Femur (tissue), 1 donor: ENCODE data around the gene ABCC9.

Experiments used
- DNase-seq: peaks from one replicate; pipeline ENCODE4 v3.0.0-alpha.2; 2017

Gene ABCC9

DNA sequence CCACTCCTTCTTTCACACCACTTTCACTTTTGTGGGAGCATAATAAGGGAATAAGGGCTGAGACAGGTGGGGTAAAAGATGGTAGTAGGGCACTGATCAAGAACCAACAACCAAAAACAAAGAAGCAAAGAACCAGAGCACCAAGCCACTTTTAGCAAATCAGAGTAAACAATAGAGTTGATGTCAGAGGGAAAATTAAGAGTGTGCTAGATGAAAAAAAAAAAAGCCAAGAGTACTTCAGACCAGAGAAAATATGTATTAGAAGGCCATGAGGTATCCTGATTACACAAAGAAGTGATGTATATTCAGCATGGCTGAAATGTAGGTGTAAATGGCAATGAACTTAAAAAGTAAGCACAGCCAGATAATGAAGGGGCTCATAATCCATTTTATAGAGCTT lies 75.4 kb downstream of the ABCC9 start:
- DNase-seq = no peak

DNA sequence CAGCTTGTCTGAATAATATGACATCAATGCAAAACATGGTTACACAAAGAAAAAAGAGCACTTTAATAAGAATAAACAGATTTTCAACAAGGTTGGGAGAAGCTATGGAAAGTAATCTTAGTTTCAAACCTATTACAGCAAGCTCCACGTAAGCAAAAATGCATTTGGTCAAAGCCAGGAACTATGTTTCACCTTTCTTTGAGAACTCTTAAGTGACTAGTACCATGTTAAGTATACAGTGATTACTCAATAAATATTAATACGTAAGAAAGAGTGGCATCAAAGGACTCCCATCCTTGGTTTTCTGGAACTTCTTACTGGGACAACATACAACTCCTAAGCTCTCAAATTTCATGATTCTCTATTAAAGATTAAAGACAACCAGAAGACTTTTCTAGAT lies 80.7 kb downstream of the ABCC9 start:
- DNase-seq = no peak

DNA sequence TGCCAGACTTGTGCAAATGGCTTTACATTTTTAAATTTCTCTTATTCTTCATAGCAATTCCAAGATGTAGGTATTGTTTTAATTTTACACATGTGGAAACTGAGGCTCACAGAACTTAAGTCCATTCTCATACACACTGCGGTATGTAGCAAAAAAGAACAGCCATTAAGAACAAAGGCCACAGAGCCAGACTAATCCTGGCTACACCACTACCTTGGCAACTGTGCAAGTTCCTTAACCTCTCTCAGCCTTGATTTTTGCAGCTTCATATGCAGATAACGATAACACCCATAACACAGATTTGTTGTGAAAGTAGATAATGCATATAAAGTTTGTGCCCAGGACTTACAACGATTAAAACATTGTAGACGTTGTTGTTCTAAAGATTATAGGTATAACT lies 81.1 kb downstream of the ABCC9 start:
- no peak for DNase-seq

DNA sequence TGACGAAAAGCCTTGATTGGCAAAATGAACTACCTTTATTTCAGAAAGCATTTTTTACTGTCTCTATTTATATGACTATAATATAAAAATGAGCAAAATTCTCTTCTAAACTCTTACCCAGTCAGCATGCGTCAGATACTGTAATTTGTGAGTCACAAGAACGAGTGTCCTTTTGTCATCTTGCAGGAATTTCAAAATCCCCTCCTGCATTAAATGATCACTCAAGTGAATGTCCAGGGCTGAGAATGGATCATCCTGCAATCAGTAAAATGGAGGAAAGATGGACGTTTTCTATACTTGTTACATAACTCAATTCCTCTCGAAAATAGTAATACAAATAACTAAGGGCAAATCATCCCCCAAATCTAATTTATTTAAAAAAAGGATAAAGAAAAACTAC lies 89.0 kb downstream of the ABCC9 start:
- no peak for DNase-seq

DNA sequence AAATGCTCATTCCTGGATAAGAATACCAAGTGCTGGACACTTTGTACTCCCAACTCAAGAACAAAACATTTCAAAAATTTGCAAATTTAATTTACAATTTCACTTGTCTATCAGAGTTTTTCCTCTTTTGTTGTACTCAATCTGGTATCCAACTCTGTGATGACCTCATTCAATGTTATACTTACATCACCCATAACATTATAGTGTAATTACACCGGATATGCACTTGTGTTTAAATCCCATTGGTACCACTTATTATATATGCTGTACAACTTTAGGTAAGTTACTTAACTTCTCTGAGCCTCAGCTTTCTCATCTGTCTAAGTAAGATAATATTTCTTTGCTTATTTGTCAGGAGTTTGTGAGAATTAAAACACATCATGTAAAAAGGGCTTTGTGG lies 90.1 kb downstream of the ABCC9 start:
- no peak for DNase-seq

DNA sequence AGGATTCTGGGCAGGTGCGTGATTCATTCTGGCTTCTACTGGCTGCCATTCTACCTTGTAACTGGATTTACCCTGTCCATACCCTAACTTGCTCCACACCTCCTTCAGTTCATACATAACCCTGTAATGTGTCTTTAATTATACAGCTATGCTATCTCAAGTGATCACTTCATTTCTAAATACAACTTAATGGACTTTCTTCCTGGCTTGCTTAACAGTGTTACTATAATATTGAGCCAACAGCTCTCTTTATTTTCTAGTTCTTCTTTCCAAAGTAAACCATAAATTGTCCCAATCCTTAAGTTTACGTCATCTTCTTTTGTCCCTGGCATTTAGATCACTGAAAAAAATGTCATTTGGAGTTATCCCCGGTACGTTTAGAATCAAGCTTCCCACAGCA lies 90.8 kb downstream of the ABCC9 start:
- DNase-seq = no peak

DNA sequence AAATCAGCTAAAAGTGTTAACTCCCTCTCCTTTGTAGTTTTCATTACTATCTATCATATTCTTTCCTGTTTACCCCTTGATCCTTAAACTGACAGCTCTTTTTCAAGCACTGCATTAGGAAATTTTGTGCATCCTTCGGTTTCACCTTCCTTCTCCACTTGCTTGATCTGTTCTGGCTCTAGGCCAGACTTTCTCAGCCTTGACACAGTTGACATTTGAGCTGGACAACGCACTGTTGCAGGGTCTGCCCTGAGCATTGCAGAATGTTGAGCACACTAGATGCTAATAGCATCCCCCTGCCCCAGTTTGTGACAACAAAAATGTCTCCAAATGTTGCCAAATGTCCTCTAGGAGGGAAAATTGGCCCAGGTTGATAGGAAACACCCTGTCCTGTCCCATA lies 91.3 kb downstream of the ABCC9 start:
- no peak for DNase-seq

DNA sequence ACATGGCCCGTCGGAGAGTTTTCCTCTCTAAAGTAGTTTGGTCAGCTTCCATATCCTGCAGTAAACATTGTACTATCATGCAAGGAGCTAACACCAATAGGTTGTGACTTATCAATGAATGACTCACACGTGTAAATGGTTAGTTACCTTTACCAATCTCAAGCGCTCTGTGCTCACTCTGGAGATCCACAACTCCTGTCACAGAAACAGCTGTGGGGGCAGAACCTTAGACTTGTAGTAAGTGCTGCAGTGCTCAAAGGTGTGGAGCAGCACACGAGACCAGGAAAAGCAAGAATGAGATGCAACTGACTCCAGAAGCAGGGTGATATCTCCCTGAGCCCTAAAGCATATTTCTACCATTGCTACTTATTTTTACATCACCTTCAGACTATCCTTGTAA lies 93.0 kb downstream of the ABCC9 start:
- no peak for DNase-seq

DNA sequence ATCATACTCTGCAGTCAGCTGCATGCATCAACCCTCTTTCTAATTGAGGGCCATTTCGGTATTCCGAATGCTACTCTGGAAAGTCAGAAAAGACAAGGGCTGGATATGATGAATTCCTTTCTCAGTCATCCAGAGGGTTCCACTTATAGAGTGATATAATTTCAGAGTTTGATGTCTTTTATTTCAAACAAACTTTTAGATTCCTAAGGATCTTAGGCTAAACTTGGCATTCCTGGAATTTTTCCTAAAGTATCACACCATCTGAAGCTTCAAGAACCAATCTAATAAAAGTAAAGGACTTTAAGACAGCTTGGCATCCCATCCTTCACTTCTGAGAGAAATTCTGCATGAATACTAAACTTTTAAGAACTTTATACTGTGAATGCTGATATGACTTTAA lies 97.4 kb downstream of the ABCC9 start:
- DNase-seq = no peak

DNA sequence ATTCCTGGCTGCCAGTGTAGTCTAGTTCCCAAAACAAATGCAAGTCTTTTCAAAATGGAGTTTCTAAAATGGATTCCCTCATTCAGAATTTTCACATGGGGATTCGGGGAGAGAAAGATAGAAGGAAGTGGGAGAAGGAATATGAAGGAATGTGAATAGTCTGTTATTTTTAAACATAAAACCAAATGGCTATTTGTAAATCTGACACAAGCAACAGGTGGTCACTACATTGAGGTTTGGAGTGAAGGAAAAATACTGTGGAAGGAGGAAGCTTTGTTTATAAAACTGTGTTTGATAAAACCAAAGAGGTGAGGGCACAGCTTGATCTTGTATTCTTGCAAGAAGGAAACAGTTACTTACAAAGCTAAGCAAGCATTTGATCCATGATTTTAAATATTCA lies 101.5 kb downstream of the ABCC9 start:
- DNase-seq = no peak

DNA sequence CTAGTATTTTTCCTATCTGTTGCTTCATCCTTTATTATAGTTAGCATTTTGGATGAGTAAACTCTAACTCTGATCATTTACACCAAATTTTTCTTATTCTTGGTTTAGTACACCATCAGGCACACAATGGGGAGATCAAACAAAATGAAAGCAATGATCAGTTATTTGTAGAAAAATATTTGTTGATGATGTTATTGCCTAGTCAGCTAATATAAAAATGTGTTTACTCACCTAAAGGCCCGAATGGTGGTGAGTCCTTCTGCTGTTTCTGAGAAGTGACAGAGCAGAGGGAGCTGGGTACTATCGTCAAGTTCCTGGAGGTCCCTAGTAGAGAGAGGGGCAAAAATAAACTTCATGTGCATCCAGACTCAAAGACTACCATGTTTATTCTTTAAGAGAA lies 103.4 kb downstream of the ABCC9 start:
- no peak for DNase-seq

DNA sequence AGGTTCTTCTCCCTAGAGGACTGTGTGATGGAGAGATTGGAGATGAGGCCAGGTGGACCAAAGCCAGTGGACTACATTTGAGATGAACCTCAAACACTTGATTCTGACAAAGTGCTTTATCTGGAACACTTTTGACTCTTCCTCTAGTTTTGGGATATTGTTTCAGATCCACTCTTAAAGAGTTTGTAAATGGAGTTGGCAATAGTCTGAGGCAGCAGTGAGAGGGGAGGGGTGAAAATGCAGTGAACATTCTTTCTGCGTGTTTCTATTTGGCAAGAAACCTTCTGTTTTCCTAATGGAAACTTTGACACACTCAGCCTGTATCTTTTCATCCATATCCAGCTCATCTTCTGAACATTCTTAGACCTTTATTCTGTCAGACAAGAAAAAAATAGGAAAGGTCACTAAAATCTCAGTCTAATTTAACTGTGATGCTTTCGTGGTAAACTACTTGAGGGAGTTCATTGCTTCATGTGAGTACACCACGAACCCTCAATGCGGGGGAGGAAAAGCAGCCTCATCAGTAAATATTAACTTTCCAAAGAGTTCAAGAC lies 109.4 kb downstream of the ABCC9 start:
- DNase-seq = peak; percentile 53

DNA sequence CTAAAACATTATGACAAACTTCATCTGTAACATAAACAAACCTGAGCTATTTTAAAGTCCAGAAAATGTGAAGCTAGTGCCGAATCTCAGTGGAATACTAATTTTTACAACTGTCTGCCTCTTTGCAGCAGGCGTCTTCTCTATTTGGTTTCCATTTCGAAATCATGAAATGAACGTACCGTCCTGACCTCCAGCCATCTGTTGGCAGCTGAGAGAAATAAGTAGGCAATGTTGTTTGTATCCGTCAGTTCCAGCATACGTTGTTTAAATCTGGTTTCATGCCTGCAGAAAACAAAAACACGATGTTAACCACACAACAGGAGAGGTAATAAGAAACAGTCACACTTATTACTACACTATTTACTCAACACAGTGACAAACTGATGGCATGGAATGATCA lies 112.4 kb downstream of the ABCC9 start:
- DNase-seq = no peak

DNA sequence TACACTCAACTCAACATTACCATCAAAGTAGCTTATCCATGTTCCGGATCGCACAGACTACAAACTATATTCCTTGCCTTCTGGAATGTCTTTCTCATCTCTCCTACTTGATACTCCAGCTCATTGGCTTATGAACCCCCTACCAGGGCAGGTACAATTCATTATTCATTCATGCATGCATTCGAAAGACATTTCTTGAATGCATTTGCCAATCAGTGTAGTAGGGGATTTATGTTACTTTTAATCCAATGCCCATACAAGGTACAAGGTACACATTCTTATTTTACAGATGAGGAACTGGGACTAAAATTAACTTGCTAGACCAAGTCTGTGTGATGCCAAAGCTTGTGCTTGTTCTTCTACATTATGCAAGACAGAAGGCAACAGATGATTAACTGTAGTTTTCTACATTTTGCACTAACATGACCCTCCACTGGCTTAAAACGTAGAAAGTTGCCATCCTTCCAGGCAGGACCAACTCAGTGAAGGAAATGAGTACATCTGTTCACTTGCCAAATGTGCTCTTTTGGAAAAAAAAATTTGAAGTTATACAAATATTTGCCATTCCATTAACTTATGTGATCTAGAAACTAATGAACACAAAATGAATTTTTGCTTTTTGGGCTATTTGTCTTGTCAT lies 113.0 kb downstream of the ABCC9 start:
- DNase-seq = no peak

DNA sequence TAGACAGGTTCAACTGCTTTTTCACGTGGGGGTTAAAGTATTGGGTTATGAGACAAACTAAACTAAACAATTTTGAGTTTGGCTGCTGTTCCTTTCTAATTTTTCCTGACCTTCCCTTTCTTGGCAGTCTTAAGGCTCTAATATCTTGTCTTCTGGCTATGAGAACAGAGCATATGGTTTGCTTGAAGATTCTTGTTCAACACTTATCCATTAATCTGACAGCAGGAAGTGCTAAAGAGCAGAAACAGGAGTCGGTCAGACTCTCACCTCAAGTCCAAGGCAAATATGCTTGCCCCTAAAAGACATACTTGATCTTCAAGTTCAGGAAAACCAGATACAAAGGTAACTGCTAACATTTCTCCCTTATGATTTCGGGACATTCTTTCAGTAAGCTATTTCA lies 114.1 kb downstream of the ABCC9 start:
- DNase-seq = no peak

DNA sequence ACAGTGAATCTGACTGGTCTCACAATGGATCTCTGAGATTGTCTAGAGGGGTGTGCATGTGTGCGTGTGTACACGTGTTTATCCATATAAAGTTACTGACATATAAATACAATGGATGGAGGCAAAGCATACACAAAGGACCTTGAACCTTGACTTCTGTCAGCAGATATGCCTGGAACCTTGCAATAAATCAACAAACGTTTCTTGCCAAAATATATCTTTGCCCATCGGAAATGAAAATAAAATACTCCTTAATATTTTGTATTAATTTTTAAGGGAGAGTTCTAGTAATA lies 114.7 kb downstream of the ABCC9 start:
- DNase-seq = no peak

DNA sequence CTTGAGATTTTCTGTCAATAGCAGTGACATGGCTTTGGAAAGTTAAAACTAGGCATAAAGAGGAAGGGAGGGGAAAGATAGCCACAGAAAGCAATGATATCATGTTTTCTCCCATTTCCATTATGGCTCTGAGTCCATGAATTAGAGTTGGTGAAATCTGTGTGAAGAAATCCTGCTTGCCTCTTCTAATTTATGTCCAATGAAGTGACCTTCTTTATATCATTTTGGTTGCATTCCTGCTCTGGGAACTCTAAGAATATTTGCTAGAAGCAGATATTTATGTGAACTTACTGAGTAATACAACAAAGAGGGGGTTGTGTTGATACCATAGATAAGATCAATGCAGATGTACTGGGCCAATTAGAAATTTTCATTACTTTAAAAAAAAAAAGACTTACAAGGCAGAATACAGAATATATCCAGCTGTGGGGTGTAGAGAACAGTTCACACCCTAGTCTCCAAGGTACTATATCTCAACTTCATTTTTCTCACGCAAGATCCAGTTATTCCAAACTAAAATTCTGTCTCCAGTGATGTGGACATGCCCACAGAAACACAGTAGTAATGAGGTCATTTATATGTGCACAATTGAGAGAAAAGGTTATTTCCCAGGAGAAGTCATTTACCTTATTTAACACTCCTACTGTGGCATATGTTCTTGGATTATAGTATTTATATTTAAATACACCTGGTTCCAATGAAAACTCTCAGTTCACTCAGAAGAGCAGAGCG lies 115.2 kb downstream of the ABCC9 start:
- DNase-seq = no peak

DNA sequence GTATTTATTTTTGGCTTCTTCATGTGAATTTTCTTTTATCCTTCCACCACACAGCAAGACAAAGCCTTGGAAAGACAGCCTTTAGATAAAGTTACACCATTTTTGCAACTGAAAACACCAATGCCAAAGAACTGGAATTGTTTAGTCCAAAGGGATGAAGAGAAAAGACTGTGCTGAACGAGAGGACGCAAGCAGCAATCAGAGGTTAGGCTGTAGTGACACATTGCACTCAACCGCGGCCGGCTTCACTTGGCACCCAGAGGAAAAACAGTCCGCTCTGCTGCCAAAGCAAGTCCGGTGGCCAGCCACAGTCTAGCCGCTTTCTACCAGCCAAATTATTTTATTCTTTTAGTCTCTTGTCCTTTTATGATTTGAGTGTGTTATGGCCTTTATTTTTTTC lies 117.6 kb downstream of the ABCC9 start:
- peak; percentile 63 for DNase-seq

DNA sequence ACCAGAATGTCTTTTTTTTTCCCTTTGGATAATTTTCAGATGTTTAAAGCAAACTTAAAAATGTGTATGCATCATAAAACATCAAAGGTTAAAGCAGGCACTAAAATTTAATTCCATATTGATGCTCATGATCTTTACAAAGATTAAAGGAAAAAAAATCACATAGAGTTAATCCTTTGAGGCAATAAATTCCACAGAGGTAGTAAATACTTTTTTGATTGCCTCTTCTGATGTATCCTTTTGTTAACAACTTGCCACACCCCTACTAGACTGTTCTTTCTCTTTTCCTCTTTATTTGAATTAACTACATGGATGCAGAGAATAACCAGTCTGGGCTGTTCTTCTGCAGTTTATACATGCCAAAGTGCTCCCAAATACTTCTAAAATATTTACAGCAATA lies 121.5 kb downstream of the ABCC9 start:
- no peak for DNase-seq

DNA sequence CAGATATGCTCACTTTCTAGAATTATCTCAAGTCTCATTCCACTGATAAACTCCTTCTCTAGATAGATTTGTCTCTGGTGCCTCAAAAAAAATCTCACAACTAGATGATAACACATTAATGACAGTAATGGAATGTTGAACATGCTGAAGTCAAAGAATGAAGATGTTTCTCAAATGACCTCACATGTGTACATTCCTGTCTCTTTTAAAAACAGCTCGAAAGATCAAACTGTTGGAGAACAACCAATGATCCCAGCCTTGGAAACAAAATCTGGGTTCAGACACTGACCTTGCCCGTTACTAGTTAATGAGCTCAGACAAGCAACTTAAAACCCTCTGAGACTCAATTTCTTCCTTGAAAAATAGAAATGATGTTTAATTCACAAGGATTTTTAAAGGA lies 122.0 kb downstream of the ABCC9 start:
- DNase-seq = no peak

DNA sequence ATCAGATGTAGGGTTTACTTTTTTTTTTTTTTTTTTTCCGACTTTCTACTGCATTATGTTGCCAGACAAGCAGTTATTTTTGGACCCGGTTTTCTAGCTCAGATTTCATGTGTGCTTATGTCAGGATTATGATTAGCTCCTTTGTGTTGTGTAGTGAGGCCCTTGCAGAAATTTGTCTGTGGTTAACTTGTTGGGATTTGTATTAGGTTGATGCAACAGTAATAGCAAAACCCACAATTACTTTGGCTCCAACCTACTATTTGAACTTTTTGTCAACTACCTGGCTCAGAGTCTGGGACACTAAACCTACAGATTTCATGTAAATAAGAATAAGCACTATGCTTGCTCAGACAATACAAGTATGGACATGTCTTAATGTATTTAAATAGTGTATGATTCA lies 122.6 kb downstream of the ABCC9 start:
- DNase-seq = no peak

DNA sequence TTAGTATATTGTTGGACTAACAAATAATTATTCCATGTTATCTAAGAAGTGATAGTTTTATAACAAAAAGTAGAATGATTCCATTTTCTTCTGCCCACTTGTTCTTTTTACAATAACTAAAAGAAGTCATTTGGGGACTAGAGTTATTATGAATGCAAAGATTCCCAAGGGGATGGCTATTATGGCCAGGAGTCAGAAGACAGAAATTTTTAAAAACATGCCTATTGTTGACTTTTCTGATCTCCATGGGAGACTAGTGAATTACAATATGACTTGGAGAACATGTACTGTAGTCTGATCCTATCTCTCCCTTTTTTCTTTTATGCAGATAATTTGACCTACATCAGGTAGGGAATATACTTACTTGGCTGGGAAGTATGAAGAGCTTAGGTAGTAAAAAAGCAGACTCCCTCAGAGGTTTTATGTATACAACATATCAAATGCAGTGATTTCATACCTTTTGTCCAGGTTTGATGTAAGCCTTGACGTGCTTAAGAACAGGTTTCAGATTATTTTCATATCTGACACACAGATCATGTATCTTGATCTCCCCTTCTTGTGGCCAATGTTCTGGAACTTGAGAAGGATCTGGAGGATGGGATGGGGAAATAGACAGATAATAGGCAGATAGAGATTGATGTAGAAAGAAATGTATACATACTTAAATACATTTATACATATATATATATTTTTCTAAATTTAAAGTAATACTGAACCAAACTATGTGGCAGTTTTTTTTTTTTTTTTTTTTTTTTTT lies 125.7 kb downstream of the ABCC9 start:
- DNase-seq = no peak

DNA sequence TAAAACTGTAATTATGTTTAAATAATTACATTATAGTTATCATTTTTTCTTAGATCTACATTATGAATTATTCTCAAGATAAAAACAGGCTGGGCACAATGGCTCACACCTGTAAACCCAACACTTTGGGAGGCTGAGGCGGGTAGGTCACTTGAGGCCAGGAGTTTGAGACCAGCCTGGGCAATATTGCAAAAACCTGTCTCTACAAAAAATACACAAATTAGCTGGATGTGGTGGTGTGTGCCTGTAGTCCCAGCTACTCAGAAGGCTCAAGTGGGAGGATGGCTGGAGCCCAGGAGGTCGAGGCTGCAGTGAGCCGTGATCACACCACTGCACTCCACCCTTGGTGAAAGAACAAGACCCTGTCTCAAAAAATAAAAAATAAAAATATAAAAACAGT lies 126.4 kb downstream of the ABCC9 start:
- DNase-seq = no peak

DNA sequence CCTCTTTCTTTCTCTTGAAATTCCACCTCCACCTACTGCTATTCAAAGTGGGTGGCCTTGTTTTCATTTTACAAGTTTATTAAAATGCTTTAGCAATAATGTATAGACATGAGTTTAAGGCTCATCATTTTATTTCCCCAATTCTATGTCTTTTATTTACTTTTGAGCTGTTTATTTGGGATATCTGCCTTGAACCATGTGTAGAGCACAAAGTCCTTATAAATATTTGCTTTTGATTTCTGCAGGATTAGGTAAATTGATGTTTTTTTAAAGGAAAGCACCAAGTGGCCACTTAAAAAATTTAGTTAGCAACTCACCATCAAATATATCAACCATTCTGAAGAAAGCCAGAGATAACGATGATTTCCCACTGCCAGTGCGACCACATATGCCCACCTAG lies 126.9 kb downstream of the ABCC9 start:
- DNase-seq = no peak
